OCI-M1 (cell line): ENCODE results near the gene GLYATL3.
"Not testable (repeated sequence)": the region's sequence is repeated elsewhere in the genome, so short reads cannot be mapped to it uniquely, and the experiment has no call there.

ENCODE experiments used
- DNase-seq: peaks from one replicate; lab custom pipeline; 2025; lab: John Stamatoyannopoulos, UW

The GLYATL3 gene

GRCh38 chr6:49499623-49500022 lies at the start of gene GLYATL3:
Gene GLYATL3 (plus strand): TSS chr6:49499923. CDS start chr6:49511991, 12,068 bp downstream.
- DNase-seq, result no peak

- DNase-seq, result peak; percentile 31
These were observed 46.5 kb upstream of the GLYATL3 start for GRCh38 chr6:49453221-49453620.

GRCh38 chr6:49454787-49455709 lies 44.7 kb upstream of the GLYATL3 start:
- peak; percentile 20 for DNase-seq

GRCh38 chr6:49457771-49458170 lies 42.0 kb upstream of the GLYATL3 start:
- DNase-seq, result no peak

GRCh38 chr6:49462071-49462470 lies 37.7 kb upstream of the GLYATL3 start:
- DNase-seq, result peak; percentile 36

- DNase-seq, result no peak
These were observed 37.2 kb upstream of the GLYATL3 start for GRCh38 chr6:49462599-49462926.

- peak; percentile 98 for DNase-seq
These were observed 36.7 kb upstream of the GLYATL3 start, which contains the start of the genes CENPQ and MMUT for GRCh38 chr6:49462927-49463611. Gene CENPQ (plus strand): TSS chr6:49463370. CDS start chr6:49470177, 6,807 bp downstream. Gene MMUT (minus strand): TSS chr6:49463253. CDS start chr6:49459466, 3,787 bp downstream.

- no peak for DNase-seq
These were observed 36.1 kb upstream of the GLYATL3 start for GRCh38 chr6:49463612-49463967.

- DNase-seq, result no peak
These were observed 35.0 kb upstream of the GLYATL3 start for GRCh38 chr6:49464691-49465090.

- no peak for DNase-seq
These were observed 31.7 kb upstream of the GLYATL3 start for GRCh38 chr6:49468042-49468441.

GRCh38 chr6:49476564-49476963 lies 23.2 kb upstream of the GLYATL3 start:
- not testable (repeated sequence) for DNase-seq

GRCh38 chr6:49479308-49479970 lies 20.3 kb upstream of the GLYATL3 start:
- DNase-seq, result no peak

GRCh38 chr6:49481846-49482245 lies 17.9 kb upstream of the GLYATL3 start:
- not testable (repeated sequence) for DNase-seq

- not testable (repeated sequence) for DNase-seq
These were observed 16.3 kb upstream of the GLYATL3 start for GRCh38 chr6:49483380-49483779.

- DNase-seq, result no peak
These were observed 9.1 kb upstream of the GLYATL3 start for GRCh38 chr6:49490633-49491032.

GRCh38 chr6:49497304-49497703 lies 2.4 kb upstream of the GLYATL3 start:
- DNase-seq, result no peak

GRCh38 chr6:49499126-49499525 lies 597 bp upstream of the GLYATL3 start:
- DNase-seq, result peak; percentile 24

- DNase-seq, result no peak
These were observed 4.9 kb downstream of the GLYATL3 start for GRCh38 chr6:49504666-49505065.

- DNase-seq, result no peak
These were observed 6.9 kb downstream of the GLYATL3 start for GRCh38 chr6:49506569-49507111.

GRCh38 chr6:49509342-49509741 lies 9.6 kb downstream of the GLYATL3 start:
- no peak for DNase-seq

GRCh38 chr6:49513153-49513989 lies 13.6 kb downstream of the GLYATL3 start:
- no peak for DNase-seq
